ENCODE data around the gene BCL11A.

BCL11A gene

DNA sequence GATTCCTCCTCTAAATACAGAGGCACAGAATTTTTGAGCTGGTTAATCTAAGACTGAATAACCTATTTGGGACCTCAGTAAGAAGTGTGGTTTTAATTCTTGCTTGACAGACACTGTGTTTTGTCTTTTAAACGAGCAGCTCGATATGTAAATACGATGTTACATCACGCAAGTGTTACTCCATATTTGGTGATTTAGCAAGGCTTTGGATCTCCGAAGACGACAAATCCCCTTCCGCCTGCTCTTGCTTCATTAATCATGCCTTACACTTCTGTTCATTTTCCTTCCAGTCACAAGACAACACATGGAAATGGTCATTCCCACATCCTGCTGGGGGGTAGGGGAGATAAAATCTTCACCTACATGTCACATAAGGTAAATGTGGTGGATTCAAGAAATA is 9.4 kb downstream of the BCL11A start:
- DNase-seq: no peak

- no peak for DNase-seq
These were observed 12.3 kb downstream of the BCL11A start for GRCh38 chr2:60541056-60541651.

- DNase-seq: no peak
These were observed 13.4 kb downstream of the BCL11A start for GRCh38 chr2:60540074-60540473.

DNA sequence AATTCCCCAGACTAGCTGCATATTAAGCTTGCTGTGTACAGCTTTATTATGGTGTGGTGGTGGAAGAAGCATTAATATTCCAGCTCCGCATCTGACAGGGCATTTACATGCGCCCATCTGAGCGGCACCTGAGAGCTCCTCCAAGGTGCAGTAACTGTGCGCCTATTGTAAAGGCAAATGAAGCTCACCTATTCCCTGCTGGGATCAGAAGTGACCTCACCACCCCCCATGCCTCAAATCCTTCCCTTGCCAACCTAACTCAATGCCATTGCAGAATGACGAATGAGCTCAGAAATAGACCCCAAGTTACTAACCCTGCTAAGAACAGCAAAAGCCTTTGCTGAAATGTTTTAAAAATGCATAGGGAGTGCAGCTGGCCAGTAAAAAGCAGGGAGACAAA is 14.3 kb downstream of the BCL11A start:
- DNase-seq: no peak

GRCh38 chr2:60538101-60538500 is 15.4 kb downstream of the BCL11A start:
- DNase-seq: no peak

GRCh38 chr2:60536746-60537145 is 16.7 kb downstream of the BCL11A start:
- DNase-seq: no peak

DNA sequence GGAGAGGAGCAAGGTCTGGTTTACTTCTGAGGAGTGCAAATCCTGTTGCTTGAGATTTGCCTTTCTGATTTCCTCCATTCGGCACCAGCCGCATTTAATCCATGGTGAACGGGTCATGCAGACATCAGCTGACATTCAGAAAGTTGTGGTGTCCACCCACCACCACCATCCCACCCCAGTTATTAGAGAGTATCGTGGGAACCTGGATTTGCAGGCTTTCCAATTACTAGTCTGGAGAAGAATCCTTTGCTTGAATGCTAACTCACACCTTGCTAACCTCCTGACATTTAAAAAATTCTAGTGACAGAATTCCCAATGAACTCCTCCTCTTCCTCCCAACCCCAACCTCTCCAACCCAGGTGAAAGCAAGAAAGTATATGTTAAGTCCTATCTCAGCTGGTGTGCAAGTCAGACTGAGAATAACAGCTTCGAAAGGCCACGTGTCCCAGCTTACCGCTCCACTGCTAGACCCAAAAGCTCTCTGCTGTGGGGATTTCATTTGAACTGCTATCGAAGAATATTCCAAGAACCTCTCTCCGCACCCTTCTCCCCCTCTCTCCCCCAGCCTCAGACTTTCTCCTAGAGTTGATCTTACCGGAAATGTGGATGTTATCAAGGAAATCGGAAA is 17.7 kb downstream of the BCL11A start:
- no peak for DNase-seq

GRCh38 chr2:60534892-60535684 is 18.4 kb downstream of the BCL11A start:
- no peak for DNase-seq

DNA sequence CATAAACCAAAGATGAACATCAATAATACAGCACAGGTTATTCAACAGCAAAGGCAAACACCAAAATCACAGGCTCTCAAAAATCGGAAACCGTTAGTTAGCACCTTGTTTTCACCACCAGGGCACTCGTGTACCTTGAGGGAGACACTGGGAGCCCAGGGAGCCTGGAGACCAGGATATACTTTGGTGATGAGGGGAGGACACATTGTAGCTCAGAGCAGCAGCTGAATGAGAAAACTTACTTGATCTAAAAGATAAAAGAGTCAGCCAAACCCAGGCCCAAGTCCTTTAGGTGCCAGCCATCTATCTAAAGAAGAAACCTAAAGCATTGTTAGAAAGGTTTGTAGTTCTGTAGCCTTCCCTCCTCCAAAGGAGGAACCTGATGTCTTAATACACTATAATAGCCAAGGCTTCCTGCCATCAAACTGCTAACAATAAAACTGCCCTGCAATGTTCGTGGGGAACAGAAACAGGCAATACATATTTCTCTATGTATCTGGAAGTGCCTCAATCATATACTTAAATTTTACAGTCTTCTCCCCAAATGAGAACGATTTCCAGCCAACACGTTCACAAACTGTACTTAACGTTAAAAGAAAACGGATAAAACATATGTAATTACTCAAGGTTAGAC is 19.3 kb downstream of the BCL11A start:
- DNase-seq: no peak

- no peak for DNase-seq
These were observed 20.1 kb downstream of the BCL11A start for GRCh38 chr2:60533101-60534051.

DNA sequence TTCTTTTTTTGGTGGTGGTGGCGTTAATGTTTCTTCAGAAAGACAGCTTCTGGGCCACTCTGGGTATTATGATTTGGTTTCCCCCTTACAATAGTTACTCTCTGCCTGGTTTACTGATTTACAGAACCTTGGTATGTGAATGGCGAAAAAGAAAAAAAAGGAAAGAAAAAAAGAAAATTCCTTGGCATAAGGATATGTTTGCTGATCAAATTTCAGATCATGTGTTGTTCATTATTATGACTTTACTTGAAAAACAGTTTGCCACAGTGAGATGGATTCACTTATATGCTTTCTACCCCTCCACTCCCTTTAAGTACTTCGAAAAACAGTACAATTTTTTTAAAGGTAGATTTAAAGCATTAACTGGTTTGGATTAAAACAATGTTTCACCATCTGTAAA is 21.0 kb downstream of the BCL11A start:
- no peak for DNase-seq

DNA sequence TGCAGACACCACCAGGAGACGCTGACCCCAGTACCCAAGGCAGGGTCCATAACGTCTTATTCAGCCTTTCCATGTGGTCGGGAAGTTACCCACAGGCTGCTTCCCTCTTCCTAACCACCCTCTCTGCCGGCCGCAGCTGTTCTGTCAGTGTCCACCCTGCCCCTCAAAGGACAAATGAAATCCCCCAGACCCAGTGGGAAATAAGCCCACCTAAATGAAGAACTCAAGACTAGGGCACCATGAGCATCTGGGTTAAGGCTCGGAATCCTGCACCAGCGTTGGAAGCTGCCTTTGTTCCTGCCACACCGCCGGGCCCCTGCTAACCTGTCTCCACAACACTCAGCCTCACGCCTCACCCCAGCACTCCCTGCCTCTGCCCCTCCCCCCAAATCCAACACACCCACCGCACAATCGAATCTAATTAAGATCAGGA is 21.7 kb downstream of the BCL11A start:
- DNase-seq: no peak

GRCh38 chr2:60530660-60531281 is 22.7 kb downstream of the BCL11A start:
- no peak for DNase-seq

GRCh38 chr2:60529785-60530627 is 23.4 kb downstream of the BCL11A start:
- no peak for DNase-seq

- DNase-seq: no peak
These were observed 24.2 kb downstream of the BCL11A start for GRCh38 chr2:60529136-60529784.

DNA sequence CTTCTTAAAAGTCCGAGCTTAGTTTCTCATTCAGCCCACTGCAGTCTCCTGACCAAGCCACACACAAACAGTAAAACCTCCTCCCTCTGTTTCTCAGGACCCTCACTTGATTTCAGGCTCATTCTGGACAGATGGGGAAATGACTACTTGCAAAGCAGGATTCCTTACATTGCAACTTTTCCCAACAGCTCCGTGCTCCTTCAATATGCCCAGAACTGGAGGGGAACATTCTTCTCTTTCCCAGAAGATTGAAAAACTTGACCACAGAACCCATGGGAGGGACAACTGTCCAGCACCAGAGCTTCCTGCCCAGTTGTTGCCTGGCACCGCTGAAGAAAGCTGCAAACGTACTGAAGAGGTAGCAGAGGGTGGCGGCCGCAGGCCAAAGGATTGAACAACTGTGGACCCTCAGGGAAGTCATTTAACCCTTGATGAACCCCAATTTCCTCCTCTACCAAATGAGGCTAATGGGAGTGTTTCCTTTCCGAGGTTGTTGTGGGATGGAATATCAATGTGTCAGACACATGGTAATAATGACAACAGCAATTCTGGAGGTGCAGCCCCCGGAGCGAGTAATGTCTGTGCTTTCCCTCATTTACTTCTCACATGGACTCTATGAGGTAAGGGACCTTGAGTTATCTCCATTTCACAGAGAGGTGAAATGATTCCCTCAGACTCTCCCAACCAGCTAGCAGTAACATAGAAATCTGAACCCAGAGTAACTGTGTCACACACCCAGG is 25.0 kb downstream of the BCL11A start:
- no peak for DNase-seq

DNA sequence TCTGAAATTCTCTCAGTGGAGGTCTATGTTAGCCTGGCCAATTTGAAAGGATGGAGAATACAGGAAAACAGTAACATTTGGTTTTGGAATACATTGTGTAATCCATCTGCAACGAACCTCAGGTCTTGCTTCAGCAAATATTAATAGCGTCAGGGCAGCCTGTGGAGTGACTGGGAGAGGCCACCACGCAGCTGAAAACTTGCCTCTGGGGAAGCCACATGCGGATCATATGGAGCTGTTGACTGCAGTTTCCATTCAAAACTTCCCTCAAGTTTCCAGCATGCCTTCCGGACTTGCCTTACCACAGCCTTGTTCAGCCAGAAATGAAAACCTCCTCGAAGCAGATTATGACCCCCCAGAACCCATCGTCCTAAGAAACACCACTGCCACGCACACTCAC is 25.7 kb downstream of the BCL11A start:
- no peak for DNase-seq

DNA sequence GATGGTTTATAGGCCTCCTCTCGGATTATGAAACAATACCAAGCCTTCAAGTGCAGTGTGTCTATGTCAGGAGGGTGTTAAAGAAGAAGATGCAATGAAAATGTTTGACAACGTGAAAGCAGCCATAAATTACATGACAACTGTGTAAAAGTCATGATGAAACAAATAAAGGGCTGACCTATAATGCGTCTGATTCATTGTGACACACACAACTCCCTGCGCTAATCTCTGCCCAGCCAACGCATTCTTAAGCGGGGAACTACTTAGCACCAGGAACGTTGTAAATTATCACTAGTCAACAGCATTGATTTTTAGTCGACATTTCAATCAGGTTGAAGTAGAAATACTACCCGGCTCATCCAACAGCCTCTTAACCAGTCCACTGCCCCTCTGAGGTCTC is 26.8 kb downstream of the BCL11A start:
- DNase-seq: no peak

DNA sequence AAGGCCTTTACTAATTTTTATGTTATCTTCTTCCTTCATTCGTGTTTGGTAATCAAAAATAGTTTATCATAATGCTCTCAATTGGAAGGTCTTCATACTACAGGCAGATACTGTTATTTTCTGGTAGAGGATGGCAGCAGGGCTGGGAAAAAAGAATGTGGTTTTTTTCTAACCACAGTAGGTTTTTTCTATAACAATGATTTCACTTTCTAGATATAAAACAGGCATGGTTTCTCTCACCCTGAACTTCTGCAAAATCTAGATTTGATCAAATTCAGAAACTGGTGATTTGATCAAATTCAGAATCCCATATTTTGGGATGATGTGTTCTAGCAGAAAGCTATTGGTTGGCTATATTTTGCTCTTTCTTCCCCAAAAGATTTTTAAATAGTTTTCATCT is 27.6 kb downstream of the BCL11A start:
- DNase-seq: no peak

DNA sequence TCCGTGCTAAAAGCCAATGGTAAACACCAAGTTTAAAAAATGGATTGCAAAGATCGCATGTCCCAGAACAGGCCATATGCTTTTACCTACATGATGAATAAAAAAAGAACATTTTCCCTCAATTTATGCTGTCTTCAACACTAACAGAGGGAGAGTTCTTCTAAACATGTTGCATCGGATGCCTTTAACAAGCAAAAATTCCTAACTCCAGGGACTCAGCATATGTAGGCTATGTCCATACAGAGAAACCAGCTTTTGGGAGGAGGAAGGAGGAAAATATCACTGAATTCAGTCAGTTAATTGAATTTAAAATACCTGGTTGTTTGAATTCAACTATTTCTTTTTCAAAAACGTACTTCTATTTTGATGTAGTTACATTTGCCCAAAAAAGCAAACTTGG is 28.6 kb downstream of the BCL11A start:
- DNase-seq: no peak
